Stimulated activated CD8-positive, alpha-beta memory T cell treated with anti-CD3 and anti-CD28 coated beads, Interleukin-15, amount 100 ng/mL, for 1 hour (primary cell): Measurements from ENCODE around the gene SDK1.

Source experiments
- DNase-seq: peaks from one replicate; pipeline ENCODE4 v3.0.0-alpha.2; 2020; ENCODE audit warnings: low read depth

Gene SDK1

GRCh38 chr7:3333861-3334260, 32.8 kb downstream of the SDK1 start:
- no peak for DNase-seq

- DNase-seq = no peak
Observed at GRCh38 chr7:3336042-3336665, 35.1 kb downstream of the SDK1 start.

- no peak for DNase-seq
Observed at GRCh38 chr7:3338161-3338560, 37.1 kb downstream of the SDK1 start.

GRCh38 chr7:3345699-3346481, 44.8 kb downstream of the SDK1 start:
- DNase-seq = no peak

GRCh38 chr7:3349126-3349525, 48.1 kb downstream of the SDK1 start:
- no peak for DNase-seq

- DNase-seq = no peak
Observed at GRCh38 chr7:3356173-3356572, 55.1 kb downstream of the SDK1 start.

GRCh38 chr7:3358991-3359390, 57.9 kb downstream of the SDK1 start:
- no peak for DNase-seq

- no peak for DNase-seq
Observed at GRCh38 chr7:3367261-3367660, 66.2 kb downstream of the SDK1 start.

- no peak for DNase-seq
Observed at GRCh38 chr7:3370068-3370830, 69.2 kb downstream of the SDK1 start.

GRCh38 chr7:3370921-3371320, 69.9 kb downstream of the SDK1 start:
- no peak for DNase-seq

- no peak for DNase-seq
Observed at GRCh38 chr7:3371601-3372000, 70.5 kb downstream of the SDK1 start.

GRCh38 chr7:3374239-3374638, 73.2 kb downstream of the SDK1 start:
- DNase-seq = no peak

- no peak for DNase-seq
Observed at GRCh38 chr7:3378390-3379150, 77.5 kb downstream of the SDK1 start.

- no peak for DNase-seq
Observed at GRCh38 chr7:3380034-3380433, 79.0 kb downstream of the SDK1 start.

GRCh38 chr7:3380886-3381685, 80.0 kb downstream of the SDK1 start:
- no peak for DNase-seq

GRCh38 chr7:3386423-3387190, 85.6 kb downstream of the SDK1 start:
- DNase-seq = no peak

- no peak for DNase-seq
Observed at GRCh38 chr7:3393862-3394261, 92.8 kb downstream of the SDK1 start.

- DNase-seq = no peak
Observed at GRCh38 chr7:3397324-3397723, 96.3 kb downstream of the SDK1 start.

GRCh38 chr7:3399858-3400257, 98.8 kb downstream of the SDK1 start:
- no peak for DNase-seq

GRCh38 chr7:3404501-3404900, 103.4 kb downstream of the SDK1 start:
- DNase-seq = no peak
